ENCODE measurements around the gene HBE1.

Gene HBE1

DNA sequence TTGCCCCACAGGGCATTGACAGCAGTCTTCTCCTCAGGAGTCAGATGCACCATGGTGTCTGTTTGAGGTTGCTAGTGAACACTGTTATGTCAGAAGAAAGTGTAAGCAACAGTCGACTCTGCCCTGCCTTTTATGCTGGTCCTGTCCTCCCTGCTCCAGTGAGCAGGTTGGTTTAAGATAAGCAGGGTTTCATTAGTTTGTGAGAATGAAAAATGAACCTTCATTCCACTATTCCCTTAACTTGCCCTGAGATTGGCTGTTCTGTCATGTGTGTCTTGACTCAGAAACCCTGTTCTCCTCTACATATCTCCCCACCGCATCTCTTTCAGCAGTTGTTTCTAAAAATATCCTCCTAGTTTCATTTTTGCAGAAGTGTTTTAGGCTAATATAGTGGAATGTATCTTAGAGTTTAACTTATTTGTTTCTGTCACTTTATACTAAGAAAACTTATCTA is 35.3 kb downstream of the HBE1 start, which contains the start of gene HBD:
Gene HBD (minus strand): TSS at position 103 of the 454 bp plus-strand sequence. CDS start 50 bp downstream, at position 53.
- no peak for DNase-seq (ENCODE audit: low read depth in 2 of 2)

DNA sequence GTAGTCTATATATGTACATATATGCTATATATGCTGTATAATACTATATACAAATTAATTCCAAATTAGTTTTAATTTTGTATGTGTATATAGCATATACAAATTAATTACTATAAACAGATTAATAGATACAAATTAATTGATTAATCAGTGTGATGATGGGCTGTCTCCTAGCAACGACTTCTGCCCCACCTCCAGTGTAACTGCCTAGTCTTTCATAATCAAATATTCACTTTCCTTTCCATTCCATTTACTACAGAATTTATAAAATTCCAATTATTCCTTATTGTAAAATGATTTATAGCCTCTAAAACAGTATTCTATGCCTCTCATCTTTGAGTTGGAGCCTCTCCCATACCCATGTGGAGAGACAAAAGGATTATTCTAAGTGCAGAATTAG is 36.4 kb downstream of the HBE1 start:
- DNase-seq (ENCODE audit: low read depth in 2 of 2): no peak

- no peak for DNase-seq (ENCODE audit: low read depth in 2 of 2)
Measured at GRCh38 chr11:5232821-5233220, 36.9 kb downstream of the HBE1 start.

GRCh38 chr11:5232176-5232575 is 37.6 kb downstream of the HBE1 start:
- DNase-seq (ENCODE audit: low read depth in 2 of 2): no peak

- DNase-seq (ENCODE audit: low read depth in 2 of 2): no peak
Measured at GRCh38 chr11:5231111-5231510, 38.6 kb downstream of the HBE1 start.

DNA sequence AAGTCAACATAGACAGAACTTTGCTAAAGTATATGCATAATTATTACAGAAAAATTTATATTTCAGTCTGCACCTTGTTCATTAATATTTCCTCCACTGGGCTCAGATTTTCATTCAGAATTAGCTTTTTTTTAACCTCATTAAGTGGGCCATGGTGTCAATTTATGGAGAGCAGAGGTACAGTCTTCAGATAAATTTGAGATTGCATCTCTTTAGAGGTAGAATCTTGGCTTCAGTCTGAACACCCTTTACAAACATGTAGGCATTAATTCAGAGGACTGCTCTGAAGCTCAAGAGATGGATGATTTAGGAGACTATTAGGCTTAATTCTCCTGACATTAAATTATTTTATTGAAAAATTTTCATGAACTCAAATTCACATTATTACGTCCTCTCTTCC is 39.5 kb downstream of the HBE1 start:
- no peak for DNase-seq (ENCODE audit: low read depth in 2 of 2)

- no peak for DNase-seq (ENCODE audit: low read depth in 2 of 2)
Measured at GRCh38 chr11:5229796-5230195, 39.9 kb downstream of the HBE1 start.

DNA sequence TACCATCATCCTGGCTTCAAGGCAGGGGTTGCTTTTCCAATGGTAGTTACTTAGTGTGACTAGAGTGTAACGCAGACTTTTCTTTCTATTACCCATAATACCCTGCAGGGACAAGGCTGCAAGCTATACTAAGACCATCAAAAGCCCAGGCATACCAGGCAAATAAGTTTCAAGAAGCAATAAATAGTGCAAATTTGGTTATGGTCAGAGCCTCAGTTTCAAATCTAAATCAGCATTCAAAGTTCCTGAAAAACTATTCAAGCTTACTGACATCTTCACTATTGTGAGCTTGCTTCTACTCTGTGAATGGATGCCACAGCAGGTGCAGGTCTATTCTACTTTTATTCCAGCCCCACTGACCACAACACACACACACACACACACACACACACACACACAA is 40.4 kb downstream of the HBE1 start:
- DNase-seq (ENCODE audit: low read depth in 2 of 2): no peak

DNA sequence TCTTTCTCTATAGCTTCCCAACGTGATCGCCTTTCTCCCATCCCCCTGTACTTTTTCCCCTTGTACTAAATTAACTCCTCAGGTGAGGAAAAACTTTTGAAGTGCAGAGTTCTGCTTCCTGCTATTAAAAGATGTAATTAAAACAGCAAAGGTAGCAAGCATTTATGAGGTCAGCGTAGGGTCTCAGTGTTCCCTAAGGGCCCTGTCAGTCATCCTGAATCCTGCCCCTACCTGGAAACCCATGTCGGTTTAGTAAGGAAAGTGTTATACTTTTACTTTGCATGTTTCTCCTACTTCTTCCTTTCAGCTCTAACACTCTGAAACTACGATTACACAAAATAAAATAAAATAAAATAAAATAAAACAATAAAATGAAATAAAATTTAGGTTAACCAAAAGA is 41.6 kb downstream of the HBE1 start:
- no peak for DNase-seq (ENCODE audit: low read depth in 2 of 2)

GRCh38 chr11:5227681-5228080 is 42.1 kb downstream of the HBE1 start:
- DNase-seq (ENCODE audit: low read depth in 2 of 2): no peak

DNA sequence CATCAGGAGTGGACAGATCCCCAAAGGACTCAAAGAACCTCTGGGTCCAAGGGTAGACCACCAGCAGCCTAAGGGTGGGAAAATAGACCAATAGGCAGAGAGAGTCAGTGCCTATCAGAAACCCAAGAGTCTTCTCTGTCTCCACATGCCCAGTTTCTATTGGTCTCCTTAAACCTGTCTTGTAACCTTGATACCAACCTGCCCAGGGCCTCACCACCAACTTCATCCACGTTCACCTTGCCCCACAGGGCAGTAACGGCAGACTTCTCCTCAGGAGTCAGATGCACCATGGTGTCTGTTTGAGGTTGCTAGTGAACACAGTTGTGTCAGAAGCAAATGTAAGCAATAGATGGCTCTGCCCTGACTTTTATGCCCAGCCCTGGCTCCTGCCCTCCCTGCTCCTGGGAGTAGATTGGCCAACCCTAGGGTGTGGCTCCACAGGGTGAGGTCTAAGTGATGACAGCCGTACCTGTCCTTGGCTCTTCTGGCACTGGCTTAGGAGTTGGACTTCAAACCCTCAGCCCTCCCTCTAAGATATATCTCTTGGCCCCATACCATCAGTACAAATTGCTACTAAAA is 42.9 kb downstream of the HBE1 start, which contains the start of gene HBB:
Gene HBB (minus strand): TSS at position 340 of the 579 bp plus-strand sequence. CDS start 50 bp downstream, at position 290.
- no peak for DNase-seq (ENCODE audit: low read depth in 2 of 2)

- no peak for DNase-seq (ENCODE audit: low read depth in 2 of 2)
Measured at GRCh38 chr11:5225480-5225871, 44.3 kb downstream of the HBE1 start.

DNA sequence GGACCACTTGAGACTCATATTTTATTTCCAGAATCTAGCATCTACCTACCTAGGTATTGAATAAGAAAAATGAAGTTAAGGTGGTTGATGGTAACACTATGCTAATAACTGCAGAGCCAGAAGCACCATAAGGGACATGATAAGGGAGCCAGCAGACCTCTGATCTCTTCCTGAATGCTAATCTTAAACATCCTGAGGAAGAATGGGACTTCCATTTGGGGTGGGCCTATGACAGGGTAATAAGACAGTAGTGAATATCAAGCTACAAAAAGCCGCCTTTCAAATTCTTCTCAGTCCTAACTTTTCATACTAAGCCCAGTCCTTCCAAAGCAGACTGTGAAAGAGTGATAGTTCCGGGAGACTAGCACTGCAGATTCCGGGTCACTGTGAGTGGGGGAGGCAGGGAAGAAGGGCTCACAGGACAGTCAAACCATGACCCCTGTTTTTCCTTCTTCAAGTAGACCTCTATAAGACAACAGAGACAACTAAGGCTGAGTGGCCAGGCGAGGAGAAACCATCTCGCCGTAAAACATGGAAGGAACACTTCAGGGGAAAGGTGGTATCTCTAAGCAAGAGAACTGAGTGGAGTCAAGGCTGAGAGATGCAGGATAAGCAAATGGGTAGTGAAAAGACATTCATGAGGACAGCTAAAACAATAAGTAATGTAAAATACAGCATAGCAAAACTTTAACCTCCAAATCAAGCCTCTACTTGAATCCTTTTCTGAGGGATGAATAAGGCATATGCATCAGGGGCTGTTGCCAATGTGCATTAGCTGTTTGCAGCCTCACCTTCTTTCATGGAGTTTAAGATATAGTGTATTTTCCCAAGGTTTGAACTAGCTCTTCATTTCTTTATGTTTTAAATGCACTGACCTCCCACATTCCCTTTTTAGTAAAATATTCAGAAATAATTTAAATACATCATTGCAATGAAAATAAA is 44.9 kb downstream of the HBE1 start:
- DNase-seq (ENCODE audit: low read depth in 2 of 2): no peak

GRCh38 chr11:5223686-5224085 is 46.1 kb downstream of the HBE1 start:
- DNase-seq (ENCODE audit: low read depth in 2 of 2): no peak

DNA sequence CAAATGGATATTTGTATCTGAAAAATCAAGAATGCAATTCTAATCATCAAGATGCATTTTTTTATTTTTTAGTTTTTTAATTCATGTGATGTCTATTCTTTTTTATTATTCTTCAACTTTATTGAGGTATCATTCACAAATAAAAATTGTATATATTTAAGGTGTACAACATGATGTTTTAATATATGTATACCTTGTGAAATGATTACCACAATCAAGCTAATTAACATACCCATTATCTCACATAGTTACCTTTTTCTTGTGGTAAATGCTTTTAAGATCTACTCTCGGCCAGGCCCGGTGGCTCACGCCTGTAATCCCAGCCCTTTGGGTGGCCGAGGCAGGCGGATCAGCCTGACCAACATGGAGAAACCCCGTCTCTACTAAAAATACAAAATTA is 46.6 kb downstream of the HBE1 start:
- no peak for DNase-seq (ENCODE audit: low read depth in 2 of 2)
